K562 (cell line): ENCODE results near the gene KIF26B. TPM values are rescaled to one million over a fixed set of nuclear protein-coding genes. Genes with fewer than 3 reads are reported as not detected.
A peak's percentile ranks its signal among the peaks of the same experiment; 100 is the strongest.

Experiments
- ATAC-seq: fragments of 200-7000 bp; cut with Tn5 transposase; 3 replicates; pipeline ENCODE4 v1.9.1; 2020; ENCODE audit warnings: moderate library complexity
- BruUV-seq: library from RNA; stranded (reverse); fragments of 400-500 nt; replicated peaks from 2 replicates; lab custom pipeline; 2021; lab: Mats Ljungman, UMichigan
- CTCF ChIA-PET: fragments of 300-600 bp; formaldehyde crosslinking; extraction: SDS; loops from one replicate; lab custom pipeline; 2021; ENCODE audit warnings: low intra/inter-chr PET ratio; lab: Yijun Ruan, JAX
- POLR2A ChIA-PET: fragments of 300-600, 350-650 bp; sonication (Branson Sonifier 250); formaldehyde crosslinking; extraction: SDS; loops from one replicate; lab custom pipeline; 2021; ENCODE audit warnings: antibody characterized with exemption, inconsistent platforms; lab: Yijun Ruan, JAX
- DNase-seq, 4 experiments: peaks; one replicate each; pipeline versions ENCODE4 v3.0.0 to v3.0.0-alpha.2; 2011 to 2018; ENCODE audit warnings: low spot score in 3 of 4, mixed read lengths in 3 of 4; ENCODE audit errors: extremely low read depth in 1 of 4
- FAIRE-seq: peaks from 2 replicates; lab custom pipeline; 2011; peaks lifted over from hg19 to GRCh38; lab: Jason Lieb, UNC
- H2AFZ ChIP-seq: 2 replicates; pipeline ENCODE4 v1.6.0; 2011; ENCODE audit warnings: low read depth, low read length, control low read depth, inconsistent platforms
- H3K27ac ChIP-seq: fragments of 200-600 bp; 3 replicates; pipeline ENCODE4 v1.8.0; 2011; ENCODE audit warnings: low read depth, mild to moderate bottlenecking, control low read depth, inconsistent platforms, low read length, moderate library complexity, mixed read lengths; ENCODE audit errors: extremely low read depth
- H3K27me3 ChIP-seq, 2 experiments: fragments of 300-600 bp in 1 of 2; 2 replicates in 1 of 2; 3 replicates in 1 of 2; pipeline versions ENCODE4 v1.6.0 to v1.8.0; 2011; ENCODE audit warnings: inconsistent platforms in 2 of 2, low read length in 2 of 2, mild to moderate bottlenecking in 1 of 2, mixed read lengths in 1 of 2, moderate library complexity in 1 of 2; ENCODE audit not compliant: control insufficient read depth in 2 of 2, insufficient read depth in 2 of 2
- H3K36me3 ChIP-seq: fragments of 300-600 bp; 3 replicates; pipeline ENCODE4 v1.8.0; 2011; ENCODE audit warnings: mild to moderate bottlenecking, low read length, inconsistent platforms; ENCODE audit not compliant: control insufficient read depth, insufficient read depth
- H3K4me1 ChIP-seq, 2 experiments: fragments of 200-600 bp in 1 of 2; replicated peaks in 1 of 2; 2 replicates in 1 of 2; 3 replicates in 1 of 2; pipeline versions ENCODE4 v1.5.1 to v1.8.0; 2011; ENCODE audit warnings: inconsistent platforms in 2 of 2, low read length in 2 of 2, mild to moderate bottlenecking in 1 of 2, mixed read lengths in 1 of 2, moderate library complexity in 1 of 2; ENCODE audit not compliant: control insufficient read depth in 2 of 2, insufficient read depth in 2 of 2
- H3K4me2 ChIP-seq: 2 replicates; pipeline ENCODE4 v1.6.1; 2011; ENCODE audit warnings: low read length, control low read depth, inconsistent platforms, mixed read lengths; ENCODE audit not compliant: insufficient read depth
- H3K4me3 ChIP-seq: fragments of 200-600 bp; sonication (generic), shearing (Covaris generic); 2 replicates; pipeline ENCODE4 v1.5.1; 2016; ENCODE audit warnings: control low read depth, inconsistent platforms
- H3K79me2 ChIP-seq: fragments of 200-600 bp; 3 replicates; pipeline ENCODE4 v1.8.0; 2011; ENCODE audit warnings: low read length, inconsistent platforms; ENCODE audit not compliant: control insufficient read depth, insufficient read depth
- H3K9ac ChIP-seq, 2 experiments: 2 replicates each; pipeline versions ENCODE4 v1.6.0 to v1.6.1; 2011; ENCODE audit warnings: low read depth in 2 of 2, low read length in 2 of 2, control low read depth in 1 of 2, inconsistent platforms in 1 of 2, mild to moderate bottlenecking in 1 of 2, mixed read lengths in 1 of 2; ENCODE audit not compliant: insufficient read depth in 1 of 2
- H3K9me1 ChIP-seq: one replicate; pipeline ENCODE4 v1.6.0; 2011; ENCODE audit warnings: inconsistent platforms, mild to moderate bottlenecking, low read length, moderate library complexity; ENCODE audit not compliant: control insufficient read depth, insufficient read depth
- H3K9me3 ChIP-seq: replicated peaks from 2 replicates; pipeline ENCODE4 v1.5.1; 2011; ENCODE audit warnings: low read depth, low read length, inconsistent platforms; ENCODE audit not compliant: control insufficient read depth, insufficient read depth
- H4K20me1 ChIP-seq: replicated peaks from 2 replicates; pipeline ENCODE4 v1.6.1; 2011; ENCODE audit warnings: low read length, inconsistent platforms, mixed read lengths; ENCODE audit not compliant: control insufficient read depth, insufficient read depth
- GTF2B ChIP-seq: IDR thresholded peaks from 2 replicates; pipeline ENCODE4 v1.6.1; 2011; ENCODE audit not compliant: insufficient read length; ENCODE audit errors: extremely low read depth
- HDAC6 ChIP-seq: IDR thresholded peaks from 2 replicates; pipeline ENCODE4 v1.6.1; 2012; ENCODE audit warnings: low read depth, mild to moderate bottlenecking, control low read depth, inconsistent platforms, low read length, moderate library complexity
- MBD2 ChIP-seq: sonication (generic); IDR thresholded peaks from 2 replicates; pipeline ENCODE4 v1.6.1; 2016; ENCODE audit warnings: low read depth, borderline replicate concordance
- NFXL1 ChIP-seq: fragments of 450-650 bp; formaldehyde crosslinking; IDR thresholded peaks from 2 replicates; pipeline ENCODE4 v1.4.0; 2021; ENCODE audit warnings: mild to moderate bottlenecking
- NFYB ChIP-seq: IDR thresholded peaks from 2 replicates; pipeline ENCODE4 v1.6.1; 2011; ENCODE audit warnings: mild to moderate bottlenecking, moderate library complexity; ENCODE audit not compliant: insufficient read length; ENCODE audit errors: extremely low read depth
- RCOR1 ChIP-seq, 2 experiments: IDR thresholded peaks; 2 replicates each; pipeline ENCODE4 v1.6.1; 2012; ENCODE audit warnings: low read depth in 2 of 2, low read length in 2 of 2, borderline replicate concordance in 1 of 2, improper control_type of control experiment in 1 of 2
- ZBTB26 ChIP-seq: fragments of 450-650 bp; formaldehyde crosslinking; IDR thresholded peaks from 2 replicates; pipeline ENCODE4 v1.4.0; 2022; ENCODE audit warnings: missing genetic modification characterization
- ZNF124 ChIP-seq: sonication (generic); formaldehyde crosslinking; IDR thresholded peaks from 2 replicates; pipeline ENCODE4 v1.8.1; 2022; ENCODE audit warnings: missing genetic modification reagents
- ZNF134 ChIP-seq: fragments of 250-450 bp; sonication (Bioruptor Pico); conservative IDR thresholded peaks from 2 replicates; pipeline ENCODE4 v1.4.0; 2020
- ZNF263 ChIP-seq: sonication (generic); formaldehyde crosslinking; IDR thresholded peaks from 2 replicates; pipeline ENCODE4 v1.8.0; 2022; ENCODE audit warnings: mild to moderate bottlenecking, missing genetic modification reagents, borderline replicate concordance
- WGBS: fragments of 100-300 bp; shearing (Covaris generic); methylation state at CpG from one replicate; pipeline ENCODE4 v1.1.6; 2016; ENCODE audit warnings: low coverage, mixed read lengths; ENCODE audit not compliant: insufficient coverage; ENCODE audit errors: missing lambda C conversion rate; 5-methylcytosine and 5-hydroxymethylcytosine counted together
- in situ Hi-C: fragments of 300-500 bp; cut with MboI; formaldehyde crosslinking; loops from 4 replicates; pipeline ENCODE4 v1.15.0; 2018; ENCODE audit warnings: inconsistent platforms, mixed read lengths
- intact Hi-C: fragments of 100-400 bp; cut with micrococcal nuclease; formaldehyde crosslinking; loops from 2 replicates; pipeline ENCODE4 v1.14.2; 2022
- polyA plus RNA-seq, 8 experiments: library from polyadenylated mRNA; depleted of rRNA in 4 of 8; stranded (reverse) in 5 of 8; unstranded in 3 of 8; fragments of >200 nt; fragmentation: Nextera tagmentation in 2 of 8; fragmentation: Illumina TruSeq in 1 of 8; extraction: Ambion mirVana in 2 of 8; extraction: Trizol in 1 of 8; gene quantifications; 2 replicates each; pipeline versions ENCODE4 v1.2.1 to v1.2.3, GENCODE V29; 2011 to 2014; ENCODE audit warnings: inconsistent platforms in 1 of 8, missing spikeins in 1 of 8
- total RNA-seq, 7 experiments: library from RNA; depleted of rRNA in 6 of 7; stranded (reverse); fragments of >200 nt in 6 of 7; fragmentation: Illumina TruSeq in 2 of 7; extraction: Trizol in 2 of 7; gene quantifications; 2 replicates each; pipeline versions ENCODE4 v1.2.1 to v1.2.3, GENCODE V29; 2011 to 2021; ENCODE audit warnings: low replicate concordance in 1 of 7

The KIF26B gene
- total and polyA plus RNA-seq, 9 of the 15 experiments (the other 6 are each of a cell fraction or from before 2014, with no cell fraction given), result 0.02 to 0.08 (median 0.03) TPM; not detected in 6

- TF ChIP-seq NFYB (no peak), MBD2 (no peak), ZNF134 (peak; percentile 61; the same call in 1 of the 2 replicates)
- TF ChIP-seq, all 486 proteins: peak for 1
- H3K9me3 ChIP-seq, result no peaks in the 10 kb centered on the region; the same call in 1 of the 2 replicates
- CTCF ChIA-PET, result interaction anchor here (0.6 kb wide), 1 partner anchor 320 kb away, joined by 4 read pairs; no protein-coding TSS in a partner anchor
- in situ Hi-C loops, result no loop called here
- intact Hi-C loops, result no loop called here
- no peak for FAIRE-seq
- ATAC-seq, result no peak
- no peak overlapping the region for H3K4me3 ChIP-seq
- no peaks in the 10 kb centered on the region for H3K79me2 ChIP-seq
- H2AFZ ChIP-seq, result no peak overlapping the region
- under 1% methylated on average over 9 of the region's 9 CpGs for WGBS
- no peaks in the 10 kb centered on the region; the same call in 1 of the 2 replicates for H4K20me1 ChIP-seq
- POLR2A ChIA-PET, result interaction anchor here (0.6 kb wide), 1 partner anchor 77 kb away, joined by 3 read pairs; no protein-coding TSS in a partner anchor
- no peaks in the 10 kb centered on the region for H3K36me3 ChIP-seq
- no peak overlapping the region for H3K9ac ChIP-seq
- no peak for DNase-seq
- no peak overlapping the region for H3K27ac ChIP-seq
- H3K4me2 ChIP-seq, result no peak overlapping the region
- no peaks in the 10 kb centered on the region for H3K4me1 ChIP-seq
- no TSS peak for BruUV-seq
- peaks cover 51 to 76% of the 10 kb centered on the region in 2 experiments for H3K27me3 ChIP-seq
- no peaks in the 10 kb centered on the region for H3K9me1 ChIP-seq
Measured at GRCh38 chr1:245552331-245552730, 397.5 kb downstream of the KIF26B start.

GRCh38 chr1:245556057-245556456, 401.3 kb downstream of the KIF26B start:
- Histone ChIP-seq H3K36me3 (no peaks in the 10 kb centered on the region), H3K79me2 (no peaks in the 10 kb centered on the region), H3K27me3 (peaks cover 67 to 87% of the 10 kb centered on the region in 2 experiments), H3K4me1 (no peaks in the 10 kb centered on the region), H3K4me2 (no peak overlapping the region), H2AFZ (no peak overlapping the region), H4K20me1 (peaks cover 3% of the 10 kb centered on the region; the same call in 1 of the 2 replicates), H3K9ac (no peak overlapping the region), H3K27ac (no peak overlapping the region), H3K9me1 (no peaks in the 10 kb centered on the region), H3K4me3 (no peak overlapping the region), H3K9me3 (no peaks in the 10 kb centered on the region; the same call in 1 of the 2 replicates)
- TF ChIP-seq ZBTB26 (CRISPR knock-in tag), result 0 out of 2 replicates have a peak, but pooled peaks have one; percentile 67
- no peak for TF ChIP-seq HDAC6
- no peak for TF ChIP-seq RCOR1 (IDR thresholded peaks at IDR 0.05; ENCODE audit: borderline replicate concordance in 1 of 2, low read depth in 2 of 2, low read length in 2 of 2)
- TF ChIP-seq GTF2B, result no peak
- TF ChIP-seq NFXL1, result no peak
- no peak for TF ChIP-seq ZNF124 (CRISPR knock-in tag)
- peak; percentile 71 for TF ChIP-seq ZNF263 (CRISPR knock-in tag)
- ATAC-seq (no peak), DNase-seq (no peak), FAIRE-seq (no peak)
- ChIA-PET CTCF (no interaction called here), POLR2A (interaction anchor here (0.7 to 0.8 kb wide), 2 partner anchors 16 to 1300 kb away, joined by 3 read pairs; no protein-coding TSS in a partner anchor)
- intact Hi-C loops (no loop called here), in situ Hi-C loops (no loop called here)
- BruUV-seq, result no TSS peak
- 2% methylated on average over 3 of the region's 3 CpGs for WGBS
